Germinal center (tissue), 1 donor: ENCODE data around the gene RSRC1.
"Not testable (repeated sequence)": the region's sequence is repeated elsewhere in the genome, so short reads cannot be mapped to it uniquely, and the experiment has no call there.

Experiments
- DNase-seq: peaks from one replicate; pipeline ENCODE4 v3.0.0; 2012; ENCODE audit warnings: mixed read lengths, low spot score

Gene RSRC1

DNA sequence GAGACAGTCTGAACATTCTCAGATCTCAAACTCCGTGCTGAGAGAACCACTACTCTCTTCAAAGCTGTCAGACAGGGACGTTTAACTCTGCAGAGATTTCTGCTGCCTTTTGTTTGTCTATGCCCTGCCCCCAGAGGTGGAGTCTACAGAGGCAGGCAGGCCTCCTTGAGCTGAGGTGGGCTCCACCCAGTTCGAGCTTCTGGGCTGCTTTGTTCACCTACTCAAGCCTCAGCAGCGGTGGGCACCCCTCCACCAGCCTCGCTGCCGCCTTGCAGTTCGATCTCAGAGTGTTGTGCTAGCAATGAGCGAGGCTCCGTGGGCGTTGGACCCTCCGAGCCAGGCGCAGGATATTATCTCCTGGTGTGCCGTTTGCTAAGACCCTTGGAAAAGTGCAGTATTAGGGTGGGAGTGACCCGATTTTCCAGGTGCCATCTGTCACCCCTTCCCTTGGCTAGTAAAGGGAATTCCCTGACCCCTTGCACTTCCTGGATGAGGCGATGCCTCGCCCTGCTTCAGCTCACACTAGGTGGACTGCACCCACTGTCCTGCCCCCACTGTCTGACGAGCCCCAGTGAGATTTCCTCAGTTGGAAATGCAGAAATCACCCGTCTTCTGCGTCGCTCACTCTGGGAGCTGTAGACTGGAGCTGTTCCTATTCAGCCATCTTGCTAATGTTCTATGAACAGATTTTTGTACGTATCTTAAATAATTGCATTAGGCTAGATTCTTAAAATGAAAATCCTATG, 220.0 kb downstream of the RSRC1 start:
- DNase-seq, result not testable (repeated sequence)

- DNase-seq, result no peak
Observed at GRCh38 chr3:158330870-158331269, 221.0 kb downstream of the RSRC1 start.

DNA sequence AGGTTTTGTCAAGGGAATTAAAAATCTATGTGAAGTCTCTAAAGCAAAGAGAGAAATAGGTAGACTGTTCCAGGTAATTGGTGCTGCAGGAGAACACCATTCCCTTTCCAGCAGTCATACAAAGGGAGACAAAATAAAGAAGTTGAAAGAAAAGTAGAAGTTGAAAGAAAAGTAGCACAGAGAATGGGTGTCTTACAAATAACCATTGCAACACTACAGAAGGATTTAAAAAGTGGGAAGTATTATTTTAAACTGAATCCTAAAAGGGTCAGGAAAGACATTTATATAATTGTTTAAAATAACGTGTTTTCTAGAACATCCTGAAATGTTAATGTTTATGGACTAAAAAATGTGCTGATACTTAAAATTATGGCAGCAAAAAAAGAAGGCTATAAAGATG, 223.8 kb downstream of the RSRC1 start:
- no peak for DNase-seq

DNA sequence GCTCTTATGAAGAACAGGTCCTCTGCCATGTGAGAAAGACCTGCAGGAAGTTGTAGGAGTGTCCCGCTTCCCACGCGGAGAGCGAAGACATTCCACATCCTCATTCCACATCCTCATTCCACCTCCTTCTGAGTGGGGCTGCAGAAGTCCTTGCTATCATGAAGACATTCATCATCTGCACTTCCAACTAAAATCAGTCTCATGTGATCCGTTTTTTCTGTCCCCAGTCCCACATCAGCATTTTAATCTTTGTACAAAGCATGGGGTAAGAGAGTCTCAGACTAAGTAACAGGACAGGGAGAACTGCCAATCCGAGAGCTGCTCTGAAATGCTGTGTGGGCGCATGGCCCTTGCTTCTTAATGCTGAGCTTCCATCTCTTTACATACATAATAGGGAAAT, 227.2 kb downstream of the RSRC1 start:
- DNase-seq, result no peak

DNA sequence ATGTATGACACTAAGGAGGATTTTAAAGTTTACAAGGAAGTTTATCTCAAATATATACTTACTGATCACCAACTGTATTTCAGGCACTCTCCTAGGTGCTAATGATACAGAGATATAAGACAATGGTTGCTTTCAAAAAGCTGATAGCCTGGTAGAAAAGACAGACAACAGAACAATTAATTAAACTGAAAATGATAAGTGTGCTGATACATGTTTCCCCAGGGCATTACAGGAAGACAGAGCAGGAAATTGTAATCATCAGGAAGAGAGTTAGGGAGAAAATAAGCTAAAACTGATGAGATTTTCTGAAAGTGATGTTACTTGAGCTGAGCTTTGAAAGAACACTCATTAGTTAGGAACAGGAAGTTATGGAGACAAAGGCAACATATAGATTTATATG, 229.7 kb downstream of the RSRC1 start:
- DNase-seq, result no peak

DNA sequence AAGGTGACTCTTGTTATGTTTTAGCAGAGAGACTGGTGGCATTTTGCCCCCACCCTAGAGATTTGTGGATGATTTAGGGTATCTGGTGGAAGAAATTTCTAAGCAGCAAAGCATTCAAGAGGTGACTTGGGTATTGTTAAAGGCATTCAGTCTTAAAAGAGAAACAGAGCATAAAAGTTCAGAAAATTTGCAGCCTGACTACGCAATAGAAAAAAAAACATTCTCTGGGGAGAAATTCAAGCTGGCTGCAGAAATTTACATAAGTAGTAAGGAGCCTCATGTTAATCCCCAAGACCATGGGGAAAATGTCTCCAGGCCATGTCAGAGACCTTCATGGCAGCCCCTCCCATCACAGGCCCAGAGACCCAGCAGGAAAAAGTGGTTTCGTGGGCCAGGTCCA, 231.1 kb downstream of the RSRC1 start:
- DNase-seq, result not testable (repeated sequence)

GRCh38 chr3:158347966-158348365, 238.1 kb downstream of the RSRC1 start:
- no peak for DNase-seq

- no peak for DNase-seq
Observed at GRCh38 chr3:158350971-158351370, 241.1 kb downstream of the RSRC1 start.

DNA sequence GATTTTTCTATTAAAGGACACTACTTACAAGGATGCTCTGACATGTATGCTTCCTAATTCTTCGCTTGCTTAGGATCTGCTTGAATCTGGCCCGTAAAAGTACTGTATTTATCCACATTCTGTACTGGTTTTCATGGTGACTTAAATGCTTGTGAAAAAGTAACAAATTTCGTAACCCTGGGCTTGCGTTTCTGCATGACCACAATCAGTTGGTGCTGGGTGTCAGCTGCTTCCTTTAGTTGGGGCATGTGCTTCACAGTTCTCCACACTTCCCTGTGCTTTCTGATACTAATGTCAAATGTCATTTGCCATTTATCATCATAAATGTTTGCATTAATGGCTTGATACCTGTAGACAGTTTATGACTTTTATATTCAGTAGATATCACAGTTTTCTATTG, 242.7 kb downstream of the RSRC1 start:
- no peak for DNase-seq

- DNase-seq, result no peak
Observed at GRCh38 chr3:158354713-158355112, 244.8 kb downstream of the RSRC1 start.

DNA sequence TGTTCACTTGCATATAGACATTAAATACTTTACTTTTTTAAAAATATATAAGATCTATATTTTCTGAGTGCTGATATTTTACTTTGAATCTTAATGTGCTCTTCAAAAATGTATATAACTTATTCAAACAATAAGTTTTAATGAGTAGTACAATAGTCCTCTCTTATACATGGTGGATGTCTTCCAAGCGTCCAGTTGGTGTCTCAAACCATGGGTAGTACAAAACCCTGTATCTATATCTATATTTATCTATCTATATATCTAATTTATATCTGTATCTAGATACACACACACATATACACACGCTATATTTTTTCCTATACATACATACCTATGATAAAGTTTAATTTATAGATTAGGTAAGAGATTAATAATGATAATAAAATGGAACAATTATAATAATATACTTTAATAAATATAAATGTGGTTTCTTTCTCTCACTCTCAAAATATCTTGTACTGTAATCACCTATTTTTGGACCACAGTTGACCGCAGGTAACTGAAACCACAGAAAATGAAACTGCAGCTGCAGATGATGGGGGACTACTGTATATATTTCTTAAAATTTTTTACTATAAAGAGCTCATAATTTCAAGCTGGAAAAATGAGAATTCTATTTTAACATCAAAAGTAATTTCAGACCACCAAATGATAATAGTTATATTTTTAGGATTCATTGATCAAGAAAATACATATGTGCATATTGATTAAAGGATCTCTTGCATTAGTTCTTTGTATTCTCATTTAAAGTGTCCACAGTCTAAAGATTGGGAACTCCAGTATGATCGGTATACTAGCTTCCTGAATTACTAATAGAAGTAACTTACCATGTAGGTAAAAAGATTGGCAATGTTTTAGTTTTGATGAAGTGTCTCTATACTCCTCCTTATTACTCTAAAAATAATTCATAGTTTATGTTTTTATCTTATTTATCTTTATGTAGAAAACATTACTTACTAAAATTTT, 246.0 kb downstream of the RSRC1 start:
- DNase-seq, result no peak

DNA sequence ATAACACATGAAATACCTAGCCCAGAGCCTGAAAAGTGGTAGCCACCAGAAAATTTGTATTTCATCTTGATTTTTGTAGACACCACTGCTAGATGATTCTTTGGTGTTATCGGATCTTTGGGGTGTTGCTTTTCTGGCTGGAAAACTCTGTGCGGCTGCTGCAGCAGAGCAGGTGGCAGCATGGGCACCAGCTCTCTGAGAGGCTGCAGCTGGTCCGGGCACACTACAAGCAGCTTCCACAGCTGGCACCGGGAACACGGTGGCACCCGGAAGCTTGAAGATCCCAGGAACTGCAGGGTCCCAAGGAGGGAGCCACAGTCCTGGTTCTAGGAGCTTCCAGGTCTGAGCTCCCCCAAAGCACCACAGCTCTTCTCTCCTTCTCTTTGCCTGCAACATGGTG, 249.4 kb downstream of the RSRC1 start:
- no peak for DNase-seq

GRCh38 chr3:158360756-158361448, 251.0 kb downstream of the RSRC1 start:
- no peak for DNase-seq

- no peak for DNase-seq
Observed at GRCh38 chr3:158368271-158368670, 258.4 kb downstream of the RSRC1 start.

DNA sequence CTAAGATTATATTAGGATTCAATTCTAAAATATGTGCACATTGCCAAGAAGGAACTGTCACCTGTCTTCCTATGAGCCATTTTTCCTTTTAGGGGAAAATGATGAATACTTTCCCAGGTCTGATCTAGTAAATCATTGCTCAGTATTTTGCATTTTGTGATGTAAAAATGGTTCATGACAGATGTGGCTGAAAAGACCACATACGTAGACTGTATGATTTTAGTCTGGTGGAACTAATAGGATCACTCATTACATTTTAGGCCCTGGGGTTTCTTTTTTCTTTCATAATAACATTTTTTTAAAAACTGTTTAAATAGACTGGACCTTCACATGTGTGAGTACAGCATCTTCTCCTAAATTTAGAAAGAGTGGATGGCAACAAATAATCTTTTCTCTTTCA, 259.4 kb downstream of the RSRC1 start:
- no peak for DNase-seq

DNA sequence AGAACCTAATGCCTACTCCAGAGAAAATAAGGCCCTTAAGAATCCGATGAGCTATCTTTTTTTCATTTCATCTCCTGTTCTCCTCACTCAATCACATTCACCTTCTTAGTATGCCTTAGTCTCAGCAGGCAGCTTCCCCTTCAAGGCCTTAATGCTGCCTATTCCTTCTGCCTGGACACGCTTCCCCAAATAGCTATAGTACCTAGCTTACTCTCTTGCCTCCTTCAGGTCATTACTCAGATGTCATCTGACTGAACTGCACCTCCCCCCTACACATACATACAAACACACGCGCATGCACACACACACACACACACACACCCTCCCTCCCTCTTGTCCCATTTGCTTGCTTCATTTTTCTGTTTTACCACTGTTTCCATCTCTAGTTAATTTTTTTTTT, 269.6 kb downstream of the RSRC1 start:
- DNase-seq, result no peak

- DNase-seq, result no peak
Observed at GRCh38 chr3:158381262-158381868, 271.5 kb downstream of the RSRC1 start.

DNA sequence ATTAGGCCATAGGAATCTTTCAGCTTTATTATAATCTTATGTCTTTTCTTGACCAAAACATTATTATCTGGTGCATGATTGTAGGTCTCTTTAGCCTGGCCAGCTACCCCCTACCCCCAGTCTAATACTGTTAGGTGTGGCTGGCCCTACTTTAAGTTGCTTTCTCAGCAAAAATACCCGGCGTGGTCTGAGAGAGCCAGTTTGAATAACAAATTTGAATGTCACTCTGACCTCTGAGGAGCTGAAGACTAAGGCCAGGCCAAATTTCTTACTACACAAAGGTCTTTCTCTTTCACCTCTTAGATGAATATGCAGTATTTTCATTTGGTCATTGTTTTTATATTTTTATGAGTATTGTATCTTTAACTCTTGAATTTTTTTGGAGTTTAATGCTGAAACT, 272.6 kb downstream of the RSRC1 start:
- DNase-seq, result no peak

- no peak for DNase-seq
Observed at GRCh38 chr3:158384019-158384418, 274.1 kb downstream of the RSRC1 start.

DNA sequence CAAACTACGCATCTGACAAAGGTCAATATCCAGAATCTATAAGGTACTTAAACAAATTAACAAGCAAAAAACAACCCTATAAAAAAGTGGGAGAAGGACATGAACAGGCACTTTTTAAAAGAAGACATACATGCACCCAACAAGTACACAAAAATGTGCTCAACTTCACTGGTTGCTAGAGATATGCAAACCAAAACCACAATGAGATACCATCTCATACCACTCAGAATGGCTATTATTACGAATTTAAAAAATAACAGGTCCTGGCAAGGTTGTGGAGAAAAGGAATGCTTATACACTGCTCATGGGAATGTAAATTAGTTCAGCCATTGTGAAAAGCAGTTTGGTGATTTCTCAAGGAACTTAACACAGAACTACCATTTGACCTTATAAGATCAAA, 285.5 kb downstream of the RSRC1 start:
- DNase-seq, result no peak

- no peak for DNase-seq
Observed at GRCh38 chr3:158402590-158402989, 292.7 kb downstream of the RSRC1 start.

DNA sequence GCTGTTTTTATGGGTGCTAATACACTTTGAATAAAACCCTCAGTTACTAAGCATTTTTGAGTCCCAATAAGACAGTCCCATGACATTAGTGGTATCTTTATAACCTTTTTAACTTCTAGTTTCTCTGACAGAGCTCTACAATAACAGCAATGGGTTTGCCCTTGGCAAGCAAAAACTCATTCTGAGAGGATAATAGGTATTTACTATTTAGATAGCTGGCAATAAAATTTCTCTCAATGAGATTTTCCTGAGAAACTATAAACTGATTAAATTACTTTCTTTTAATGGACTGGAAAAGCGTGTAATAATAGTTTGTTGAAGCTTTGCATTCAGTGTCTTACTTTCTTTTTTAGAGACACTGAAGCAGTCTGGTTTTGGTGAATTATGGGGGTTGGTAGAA, 293.1 kb downstream of the RSRC1 start:
- DNase-seq, result no peak
